ENCODE data around the gene RETREG3. TPM values are rescaled to one million over a fixed set of nuclear protein-coding genes. Genes with fewer than 3 reads are reported as not detected.
"Not testable (repeated sequence)": the region's sequence is repeated elsewhere in the genome, so short reads cannot be mapped to it uniquely, and the experiment has no call there.

The RETREG3 gene
- total RNA-seq, 2 donors from 2014 or later, result 39.4 to 44.8 TPM

DNA sequence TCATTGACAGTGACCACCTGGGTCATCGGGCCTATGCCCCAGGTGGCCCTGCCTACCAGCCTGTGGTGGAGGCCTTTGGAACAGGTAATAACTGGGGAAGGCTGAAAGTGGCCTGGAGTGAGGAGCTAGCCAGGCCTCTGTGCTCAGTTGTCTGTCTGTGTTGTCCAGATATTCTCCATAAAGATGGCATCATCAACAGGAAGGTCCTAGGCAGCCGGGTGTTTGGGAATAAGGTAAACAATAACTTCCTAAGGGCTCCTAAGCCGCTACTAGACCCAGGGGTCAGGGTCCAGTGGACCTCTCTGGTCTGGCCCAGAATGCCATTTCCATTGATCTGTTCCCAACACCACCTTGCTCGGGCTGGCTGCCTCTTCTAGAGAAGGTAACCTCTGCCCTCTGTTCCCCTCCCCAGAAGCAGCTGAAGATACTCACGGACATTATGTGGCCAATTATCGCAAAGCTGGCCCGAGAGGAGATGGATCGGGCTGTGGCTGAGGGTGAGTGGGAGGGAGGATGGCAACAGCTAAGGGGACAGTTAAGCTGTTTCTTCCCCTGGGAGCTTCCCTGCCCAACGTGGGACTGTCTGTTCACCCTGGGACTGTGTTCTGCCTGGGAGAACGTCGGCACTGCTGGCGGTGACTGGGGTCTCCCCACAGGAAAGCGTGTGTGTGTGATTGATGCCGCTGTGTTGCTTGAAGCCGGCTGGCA is 44.2 kb downstream of the RETREG3 start:
- no peak for DNase-seq (ENCODE audit: low spot score in 2 of 2)
- H3K9me3 Mint-ChIP-seq, result no peaks in the 10 kb centered on the region
- peaks cover 38 to 40% of the 10 kb centered on the region in 2 donors for H3K36me3 Mint-ChIP-seq
- peak overlapping the region in 1 of 2 donors; percentile 93 for H3K27ac Mint-ChIP-seq
- no peak for ATAC-seq

DNA sequence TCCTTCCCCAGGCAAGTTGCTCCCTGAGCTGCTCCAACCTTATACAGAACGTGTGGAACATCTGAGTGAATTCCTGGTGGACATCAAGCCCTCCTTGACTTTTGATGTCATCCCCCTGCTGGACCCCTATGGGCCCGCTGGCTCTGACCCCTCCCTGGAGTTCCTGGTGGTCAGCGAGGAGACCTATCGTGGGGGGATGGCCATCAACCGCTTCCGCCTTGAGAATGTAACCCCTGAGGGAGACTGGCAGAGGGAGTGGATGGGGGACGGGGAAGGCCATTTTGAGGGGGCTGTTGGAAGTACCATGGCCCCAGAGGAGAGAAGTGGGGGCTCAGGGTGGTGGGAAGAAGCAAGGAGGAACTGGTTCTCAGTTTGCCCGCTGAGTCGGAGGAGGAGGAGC is 45.2 kb downstream of the RETREG3 start:
- no peak for ATAC-seq
- H3K36me3 Mint-ChIP-seq, result peaks cover 36 to 38% of the 10 kb centered on the region in 2 donors
- H3K27ac Mint-ChIP-seq, result peak overlapping the region; percentile 93 to 99
- DNase-seq (ENCODE audit: low spot score in 2 of 2), result no peak
- H3K9me3 Mint-ChIP-seq, result no peaks in the 10 kb centered on the region

DNA sequence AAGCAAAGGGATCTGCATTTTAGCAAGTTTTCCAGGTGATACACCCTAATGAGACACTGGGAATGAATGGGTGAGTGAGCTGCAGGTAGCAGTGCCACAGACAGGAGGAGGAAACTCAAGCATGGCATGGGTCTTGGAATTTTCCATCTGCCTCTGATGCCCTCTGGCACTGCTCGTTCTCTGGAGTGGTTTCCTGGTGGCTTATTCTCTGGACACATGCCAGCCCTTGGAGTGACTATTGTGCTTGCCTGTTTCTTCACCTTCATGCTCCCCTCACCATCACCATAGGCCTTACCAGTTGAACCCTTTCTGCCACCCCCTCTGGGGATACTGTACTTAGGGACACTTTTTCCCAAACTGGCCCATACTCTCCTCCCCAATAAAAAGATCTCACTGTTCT is 45.6 kb downstream of the RETREG3 start:
- no peak for DNase-seq (ENCODE audit: low spot score in 2 of 2)
- no peak for ATAC-seq
- Mint-ChIP-seq H3K27ac (peak overlapping the region; percentile 93 to 99), H3K36me3 (peaks cover 32 to 38% of the 10 kb centered on the region in 2 donors), H3K9me3 (no peaks in the 10 kb centered on the region)

DNA sequence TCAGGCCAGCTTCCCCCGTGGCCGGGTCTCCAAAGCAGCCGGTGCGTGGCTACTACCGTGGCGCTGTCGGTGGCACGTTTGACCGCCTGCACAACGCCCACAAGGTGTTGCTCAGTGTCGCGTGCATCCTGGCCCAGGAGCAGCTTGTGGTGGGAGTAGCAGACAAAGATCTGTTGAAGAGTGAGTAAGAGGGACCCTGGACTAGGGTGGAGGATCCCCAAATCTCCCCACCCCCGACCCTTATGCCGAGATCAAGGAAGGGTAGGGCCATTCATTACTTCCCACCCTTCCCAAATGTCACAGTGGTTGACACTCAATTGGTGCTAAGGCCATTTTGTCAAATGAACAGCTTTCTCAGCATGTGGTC is 46.0 kb downstream of the RETREG3 start:
- no peaks in the 10 kb centered on the region for H3K9me3 Mint-ChIP-seq
- DNase-seq (ENCODE audit: low spot score in 2 of 2), result no peak
- no peak for ATAC-seq
- peak overlapping the region; percentile 93 to 99 for H3K27ac Mint-ChIP-seq
- H3K36me3 Mint-ChIP-seq, result peaks cover 31 to 38% of the 10 kb centered on the region in 2 donors

DNA sequence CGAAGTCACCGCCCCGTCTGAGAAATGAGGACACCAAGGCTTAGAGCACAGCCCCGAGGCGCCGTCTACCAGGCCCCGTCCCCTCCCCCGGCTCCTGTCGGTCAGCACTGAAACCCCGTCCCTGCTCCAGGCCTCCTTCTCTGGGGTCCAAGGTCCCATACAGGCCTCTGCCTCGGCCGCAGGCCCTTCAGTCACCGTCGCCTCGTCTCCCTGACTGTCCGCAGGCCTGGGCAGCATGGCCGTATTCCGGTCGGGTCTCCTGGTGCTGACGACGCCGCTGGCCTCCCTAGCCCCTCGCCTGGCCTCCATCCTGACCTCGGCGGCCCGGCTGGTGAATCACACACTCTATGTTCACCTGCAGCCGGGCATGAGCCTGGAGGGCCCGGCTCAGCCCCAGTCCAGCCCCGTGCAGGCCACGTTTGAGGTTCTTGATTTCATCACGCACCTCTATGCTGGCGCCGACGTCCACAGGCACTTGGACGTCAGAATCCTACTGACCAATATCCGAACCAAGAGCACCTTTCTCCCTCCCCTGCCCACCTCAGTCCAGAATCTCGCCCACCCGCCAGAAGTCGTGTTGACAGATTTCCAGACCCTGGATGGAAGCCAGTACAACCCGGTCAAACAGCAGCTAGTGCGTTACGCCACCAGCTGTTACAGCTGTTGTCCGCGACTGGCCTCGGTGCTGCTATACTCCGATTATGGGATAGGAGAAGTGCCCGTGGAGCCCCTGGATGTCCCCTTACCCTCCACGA is 46.6 kb downstream of the RETREG3 start:
- Mint-ChIP-seq H3K36me3 (peaks cover 26 to 34% of the 10 kb centered on the region in 2 donors), H3K27ac (peak overlapping the region; percentile 93 to 99), H3K9me3 (no peaks in the 10 kb centered on the region)
- DNase-seq (ENCODE audit: low spot score in 2 of 2) (no peak), ATAC-seq (peak; percentile 15 to 31)

DNA sequence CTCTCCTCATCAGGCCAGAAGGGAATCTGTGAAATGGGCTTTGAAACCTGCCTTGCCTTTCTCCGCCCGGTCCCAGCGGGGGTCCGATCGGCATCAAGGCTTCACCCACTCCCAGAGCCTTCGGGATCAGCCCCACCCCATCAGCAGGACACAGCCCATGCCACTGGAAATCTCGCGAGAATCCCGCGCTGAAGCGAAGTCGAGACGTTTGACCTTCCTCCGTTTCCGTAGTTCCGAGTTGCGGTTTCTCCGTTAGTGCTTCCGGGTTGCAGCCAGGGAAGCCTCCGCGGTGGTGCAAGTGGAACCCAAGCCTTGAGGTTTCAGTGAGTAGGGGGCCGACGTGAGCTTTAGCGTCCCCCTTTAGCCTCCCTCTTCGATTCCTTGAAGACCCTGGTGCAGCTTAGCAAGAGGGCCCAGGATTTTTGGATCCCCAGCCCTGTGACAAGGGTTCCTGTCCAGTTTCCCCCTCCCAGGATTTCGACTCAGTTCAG is 47.2 kb downstream of the RETREG3 start, which contains the start of gene COASY:
TSS of gene COASY (plus strand) at position 252 of the 491 bp plus-strand sequence. CDS start 475 bp downstream, outside the sequence.
- Mint-ChIP-seq H3K9me3 (no peaks in the 10 kb centered on the region), H3K36me3 (peaks cover 25 to 29% of the 10 kb centered on the region in 2 donors), H3K27ac (peak within 1 kb of the TSS; percentile 93 to 99)
- ATAC-seq, result peak; percentile 78 to 88
- DNase-seq (ENCODE audit: low spot score in 2 of 2), result peak; percentile 91 to 95

DNA sequence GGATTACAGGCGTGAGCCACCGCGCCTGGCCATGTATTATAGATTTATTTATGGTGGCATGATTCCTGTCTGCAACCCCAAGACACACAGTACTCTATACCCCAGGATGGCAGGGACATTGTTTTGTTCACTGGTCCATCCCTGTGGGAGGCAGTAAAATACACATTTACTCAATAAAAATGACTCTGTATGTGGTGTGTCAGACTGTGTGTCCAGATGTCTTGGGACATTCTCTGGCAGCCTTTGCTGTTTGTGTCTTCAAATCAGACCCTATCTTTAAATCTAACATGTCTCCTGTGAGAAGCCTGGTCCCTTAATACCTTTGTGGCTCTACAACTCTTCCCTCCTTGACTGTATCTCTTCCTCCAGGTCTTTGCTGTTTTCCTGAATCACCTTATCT is 48.9 kb downstream of the RETREG3 start:
- ATAC-seq, result no peak
- Mint-ChIP-seq H3K27ac (no peak overlapping the region), H3K36me3 (peaks cover 23 to 25% of the 10 kb centered on the region in 2 donors), H3K9me3 (no peaks in the 10 kb centered on the region)
- no peak for DNase-seq (ENCODE audit: low spot score in 2 of 2)

DNA sequence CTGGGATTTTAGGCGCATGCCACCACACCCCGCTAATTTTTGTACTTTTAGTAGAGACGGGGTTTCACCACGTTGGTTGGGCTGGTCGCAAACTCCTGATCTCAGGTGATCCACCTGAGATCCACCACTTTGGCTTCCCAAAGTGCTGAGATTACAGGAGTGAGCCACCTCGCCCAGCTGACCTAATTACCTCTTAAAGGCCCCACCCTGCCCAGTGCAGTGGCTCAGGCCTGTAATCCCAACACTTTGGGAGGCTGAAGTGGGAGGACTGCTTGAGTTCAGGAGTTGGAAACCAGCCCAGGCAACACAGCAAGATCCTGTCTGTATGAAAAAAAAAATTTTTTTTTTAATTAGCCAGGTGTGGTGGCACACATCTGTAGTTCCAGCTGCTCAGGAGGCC is 50.1 kb downstream of the RETREG3 start:
- Mint-ChIP-seq H3K27ac (peak overlapping the region in 1 of 2 donors; percentile 28), H3K36me3 (peaks cover 23 to 30% of the 10 kb centered on the region in 2 donors), H3K9me3 (no peaks in the 10 kb centered on the region)
- DNase-seq (ENCODE audit: low spot score in 2 of 2) (no peak), ATAC-seq (no peak)

DNA sequence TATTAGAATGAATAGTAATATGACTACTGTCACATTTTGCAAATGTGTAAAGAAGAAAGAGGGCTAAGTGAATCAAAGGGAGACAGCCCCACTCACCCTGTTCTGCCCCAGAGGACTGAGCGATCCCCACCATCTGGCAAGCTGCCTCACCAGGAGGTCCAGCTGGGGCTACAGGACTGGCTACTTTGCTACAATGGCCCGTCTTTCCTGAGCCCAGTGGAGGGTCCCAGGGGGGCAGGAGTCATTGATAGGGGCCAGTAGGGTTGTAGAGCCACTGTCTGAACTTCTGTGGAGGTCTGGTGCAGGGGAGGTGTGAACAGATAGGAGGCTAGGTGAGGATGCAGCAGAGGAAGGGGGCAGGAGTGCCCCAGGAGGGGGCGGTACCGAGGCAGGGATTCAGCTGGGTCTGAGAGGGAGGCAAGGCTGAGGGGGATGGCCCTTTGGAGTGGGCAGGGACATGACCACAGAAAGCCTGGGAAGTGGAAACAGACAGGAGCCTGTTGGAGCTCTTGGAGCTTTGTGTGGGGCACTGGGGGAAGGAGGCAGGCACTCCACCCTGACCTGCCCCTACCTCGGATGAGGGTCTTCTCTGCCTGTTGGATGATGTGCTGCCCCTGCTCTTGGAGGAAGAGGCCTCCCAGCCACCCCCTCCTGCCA is 53.1 kb downstream of the RETREG3 start:
- ATAC-seq, result peak in 1 of 2 donors; percentile 39
- peak overlapping the region; percentile 9 to 95 for H3K27ac Mint-ChIP-seq
- not testable (repeated sequence) for DNase-seq (ENCODE audit: low spot score in 2 of 2); H3K36me3 Mint-ChIP-seq; H3K9me3 Mint-ChIP-seq

DNA sequence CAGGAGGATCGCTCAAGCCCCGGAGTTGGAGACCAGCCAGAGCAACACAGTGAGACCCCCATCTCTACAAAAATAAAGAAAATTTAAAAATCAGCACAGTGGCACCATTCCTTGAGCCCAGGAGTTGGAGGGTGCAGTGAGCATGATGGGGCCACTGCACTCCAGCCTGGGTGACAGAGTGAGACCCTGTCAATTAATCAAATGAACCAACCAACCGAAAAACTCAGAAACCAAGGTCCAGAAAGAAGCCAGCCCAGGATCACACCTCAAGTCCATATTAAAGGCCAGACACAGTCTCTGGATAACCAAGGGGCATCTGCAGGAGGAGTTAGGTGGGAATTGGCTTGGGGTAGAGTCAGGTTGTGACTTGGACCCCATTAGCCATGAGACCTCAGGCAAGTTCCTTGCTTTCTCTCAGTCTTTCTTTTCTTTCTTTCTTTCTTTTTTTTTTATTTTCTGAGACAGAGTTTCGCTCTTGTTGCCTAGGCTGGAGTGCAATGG is 54.0 kb downstream of the RETREG3 start:
- ATAC-seq (peak; percentile 6 to 14), DNase-seq (ENCODE audit: low spot score in 2 of 2) (no peak)
- peaks cover 0 to 6% of the 10 kb centered on the region in 2 donors for H3K36me3 Mint-ChIP-seq
- no peaks in the 10 kb centered on the region for H3K9me3 Mint-ChIP-seq
- H3K27ac Mint-ChIP-seq, result peak overlapping the region; percentile 94 to 95

DNA sequence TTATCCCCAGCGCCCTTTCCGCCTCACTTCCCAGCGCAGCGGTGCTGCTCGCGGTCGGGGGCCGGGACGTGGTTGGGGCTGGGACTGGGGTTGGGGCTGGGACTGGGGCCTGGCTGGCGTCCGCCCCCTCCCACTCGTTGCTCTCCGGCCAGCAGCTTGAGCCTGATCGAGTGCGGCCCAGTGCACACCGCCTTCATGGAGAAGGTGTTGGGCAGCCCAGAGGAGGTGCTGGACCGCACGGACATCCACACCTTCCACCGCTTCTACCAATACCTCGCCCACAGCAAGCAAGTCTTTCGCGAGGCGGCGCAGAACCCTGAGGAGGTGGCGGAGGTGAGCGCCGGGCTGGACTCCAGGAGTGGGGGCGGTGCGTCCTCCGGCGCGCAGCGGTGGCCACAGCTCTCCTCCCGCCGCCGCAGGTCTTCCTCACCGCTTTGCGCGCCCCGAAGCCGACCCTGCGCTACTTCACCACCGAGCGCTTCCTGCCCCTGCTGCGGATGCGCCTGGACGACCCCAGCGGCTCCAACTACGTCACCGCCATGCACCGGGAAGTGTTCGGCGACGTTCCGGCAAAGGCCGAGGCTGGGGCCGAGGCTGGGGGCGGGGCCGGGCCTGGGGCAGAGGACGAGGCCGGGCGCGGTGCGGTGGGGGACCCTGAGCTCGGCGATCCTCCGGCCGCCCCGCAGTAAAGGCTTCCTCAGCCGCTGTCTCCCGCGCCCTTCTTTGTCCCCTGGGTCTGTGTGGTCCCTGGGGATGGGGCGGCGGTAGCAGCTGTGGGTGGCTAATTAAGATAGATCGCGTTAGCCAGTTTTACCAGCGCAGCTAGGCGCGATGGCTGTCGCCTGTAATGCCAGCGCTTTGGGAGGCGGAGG is 54.7 kb downstream of the RETREG3 start:
- H3K27ac Mint-ChIP-seq, result peak overlapping the region; percentile 94 to 95
- DNase-seq (ENCODE audit: low spot score in 2 of 2), result peak; percentile 79 to 85
- peak; percentile 91 to 92 for ATAC-seq
- no peaks in the 10 kb centered on the region for H3K9me3 Mint-ChIP-seq
- peaks cover 0 to 6% of the 10 kb centered on the region in 2 donors for H3K36me3 Mint-ChIP-seq

DNA sequence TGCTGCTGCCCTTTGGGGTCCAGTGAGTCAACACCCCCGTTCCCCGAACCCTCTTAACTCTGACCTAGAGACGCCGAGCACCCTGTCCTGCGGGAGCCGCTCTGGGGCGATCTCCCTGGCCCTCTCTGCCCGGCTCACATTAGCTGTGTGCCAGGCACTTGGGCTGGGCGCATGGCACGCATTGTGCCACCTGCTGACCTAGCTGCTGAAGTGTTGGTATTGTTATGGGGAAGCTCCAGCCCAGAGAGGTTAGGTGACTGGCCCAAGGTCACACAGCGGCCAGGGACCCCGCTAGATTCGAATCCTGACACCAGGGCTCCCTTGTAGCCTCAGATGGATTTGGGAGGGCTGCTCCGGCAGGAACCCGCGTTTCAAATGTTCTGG is 55.3 kb downstream of the RETREG3 start:
- peak overlapping the region in 1 of 2 donors; percentile 95 for H3K27ac Mint-ChIP-seq
- ATAC-seq, result peak in 1 of 2 donors; percentile 35
- DNase-seq (ENCODE audit: low spot score in 2 of 2), result no peak
- peaks cover 0 to 6% of the 10 kb centered on the region in 2 donors for H3K36me3 Mint-ChIP-seq
- no peaks in the 10 kb centered on the region for H3K9me3 Mint-ChIP-seq

DNA sequence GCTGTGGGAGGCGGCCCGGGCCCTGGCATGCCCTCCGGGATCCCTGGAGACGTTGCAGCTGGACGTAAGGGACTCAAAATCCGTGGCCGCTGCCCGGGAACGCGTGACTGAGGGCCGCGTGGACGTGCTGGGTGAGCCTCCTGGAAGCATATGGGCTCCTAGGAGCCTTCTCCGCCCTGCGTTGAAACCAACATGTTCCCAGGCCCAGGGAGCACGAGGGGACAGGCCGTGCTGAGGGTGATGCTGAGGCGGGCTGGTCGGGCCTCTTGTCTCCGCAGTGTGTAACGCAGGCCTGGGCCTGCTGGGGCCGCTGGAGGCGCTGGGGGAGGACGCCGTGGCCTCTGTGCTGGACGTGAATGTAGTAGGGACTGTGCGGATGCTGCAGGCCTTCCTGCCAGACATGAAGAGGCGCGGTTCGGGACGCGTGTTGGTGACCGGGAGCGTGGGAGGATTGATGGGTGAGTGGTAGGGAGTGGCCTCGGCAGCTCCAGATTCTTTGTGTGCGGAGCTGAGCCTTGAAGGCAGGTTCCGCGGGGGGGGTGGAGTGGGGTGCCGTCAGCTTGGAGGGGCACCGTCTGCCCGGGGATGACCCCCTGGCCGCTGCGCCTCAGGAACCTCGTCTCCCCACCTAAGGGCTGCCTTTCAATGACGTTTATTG is 55.9 kb downstream of the RETREG3 start:
- H3K27ac Mint-ChIP-seq, result peak overlapping the region in 1 of 2 donors; percentile 95
- no peak for ATAC-seq
- H3K36me3 Mint-ChIP-seq, result peaks cover 0 to 6% of the 10 kb centered on the region in 2 donors
- DNase-seq (ENCODE audit: low spot score in 2 of 2), result no peak
- H3K9me3 Mint-ChIP-seq, result no peaks in the 10 kb centered on the region

DNA sequence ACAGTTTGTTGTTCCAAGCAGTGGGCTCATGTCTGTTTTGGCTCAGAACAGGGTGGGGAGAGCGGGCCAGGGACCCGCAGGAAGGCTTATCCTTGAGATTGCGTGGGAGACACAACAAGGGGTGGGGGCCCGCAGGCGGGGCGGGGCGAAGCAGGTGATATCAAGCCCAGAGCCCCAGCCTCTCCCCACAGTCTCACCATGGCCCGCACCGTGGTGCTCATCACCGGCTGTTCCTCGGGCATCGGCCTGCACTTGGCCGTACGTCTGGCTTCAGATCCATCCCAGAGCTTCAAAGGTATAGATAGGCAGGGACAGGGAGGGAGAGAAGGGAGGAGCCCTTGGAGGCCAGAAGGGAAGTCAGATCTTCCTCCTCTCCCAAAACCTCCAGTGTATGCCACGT is 56.4 kb downstream of the RETREG3 start, which contains the start of gene HSD17B1:
TSS of gene HSD17B1 (plus strand) at position 188 of the 400 bp plus-strand sequence. CDS start at position 199, 11 bp downstream.
- not testable (repeated sequence) for H3K36me3 Mint-ChIP-seq; H3K9me3 Mint-ChIP-seq; DNase-seq (ENCODE audit: low spot score in 2 of 2); ATAC-seq
- peak within 1 kb of the TSS in 1 of 2 donors; percentile 95 for H3K27ac Mint-ChIP-seq

DNA sequence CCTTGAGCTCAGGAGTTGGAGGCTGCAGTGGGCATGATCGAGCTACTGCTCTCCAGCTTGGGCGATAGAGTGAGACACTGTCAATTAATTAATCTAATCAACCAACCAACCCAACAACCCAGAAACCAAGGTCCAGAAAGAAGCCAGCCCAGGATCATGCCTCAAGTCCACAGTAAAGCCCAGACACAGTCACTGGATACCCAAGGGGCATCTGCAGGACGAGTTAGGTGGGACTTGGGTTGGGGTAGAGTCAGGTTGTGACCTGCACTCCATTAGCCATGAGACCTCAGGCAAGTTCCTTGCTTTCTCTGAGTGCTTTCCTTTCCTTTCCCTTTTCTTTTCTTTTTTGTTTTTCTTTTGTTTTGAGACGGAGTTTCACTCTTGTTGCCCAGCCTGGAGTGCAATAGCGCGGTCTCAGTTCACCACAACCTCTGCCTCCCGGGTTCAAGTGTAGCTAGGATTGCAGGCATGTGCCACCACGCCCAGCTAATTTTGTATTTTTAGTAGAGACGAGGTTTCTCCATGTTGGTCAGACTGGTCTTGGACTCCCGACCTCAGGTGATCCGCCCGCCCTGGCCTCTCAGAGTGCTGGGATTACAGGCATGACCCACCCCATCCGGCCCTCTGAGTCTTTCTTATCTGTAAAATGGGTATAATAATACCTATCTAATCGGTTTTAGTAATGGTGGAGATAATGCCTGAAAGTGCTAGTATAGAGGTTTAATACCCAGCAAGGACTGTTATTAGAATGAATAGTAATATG is 60.0 kb downstream of the RETREG3 start:
- no peak for DNase-seq (ENCODE audit: low spot score in 2 of 2)

More for the DNA sequence above, 60.0 kb downstream of the RETREG3 start:
- Mint-ChIP-seq H3K27ac (no peak overlapping the region), H3K9me3 (no peaks in the 10 kb centered on the region), H3K36me3 (no peaks in the 10 kb centered on the region)
- ATAC-seq, result no peak

All from activated naive CD4-positive, alpha-beta T cell treated with anti-CD3 and anti-CD28 coated beads, Interleukin-2, amount 50 U/mL, for 72 hours (primary cell).